ENCODE measurements around the gene RPL35.
"Not testable (repeated sequence)": the region's sequence is repeated elsewhere in the genome, so short reads cannot be mapped to it uniquely, and the experiment has no call there.

RPL35 gene

DNA sequence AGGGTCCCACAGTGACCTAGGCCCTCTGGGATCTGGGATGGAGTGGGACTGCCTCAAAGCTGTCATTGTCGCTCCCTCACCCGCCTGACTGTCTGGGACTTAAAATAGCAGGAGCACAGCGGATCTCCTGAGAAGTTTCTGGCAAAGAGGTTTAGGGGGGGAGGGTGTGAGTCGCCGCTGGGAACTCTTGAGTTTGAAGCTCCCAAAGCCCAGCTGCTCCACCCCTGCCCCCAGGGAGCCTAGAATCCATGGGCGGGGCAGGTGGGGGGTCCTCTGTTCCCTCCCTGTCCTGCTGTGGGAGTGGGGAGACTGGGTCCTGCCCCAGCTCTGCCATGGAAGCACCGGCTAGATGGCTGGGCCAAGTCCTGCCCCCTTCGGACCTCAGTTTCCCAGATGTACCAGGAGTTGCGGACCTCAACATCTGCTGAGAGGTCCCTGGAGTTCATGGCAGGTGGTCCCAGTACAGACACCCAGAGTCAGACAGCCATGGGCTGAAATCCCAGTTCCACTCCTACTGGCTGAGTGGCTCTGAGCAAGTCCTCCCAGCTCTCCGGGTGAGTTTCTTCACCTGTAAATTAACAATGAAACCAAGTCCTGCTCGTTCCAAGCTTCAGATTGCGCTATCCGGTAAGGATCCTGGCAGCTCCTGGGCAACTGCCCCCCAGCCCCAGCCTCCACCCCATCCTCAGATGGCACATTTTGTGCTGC, 9.5 kb downstream of the RPL35 start:
- H3K4me3 ChIP-seq (ENCODE audit: low read depth, low read length), result no peak overlapping the region
- TF ChIP-seq, protein P1, sequence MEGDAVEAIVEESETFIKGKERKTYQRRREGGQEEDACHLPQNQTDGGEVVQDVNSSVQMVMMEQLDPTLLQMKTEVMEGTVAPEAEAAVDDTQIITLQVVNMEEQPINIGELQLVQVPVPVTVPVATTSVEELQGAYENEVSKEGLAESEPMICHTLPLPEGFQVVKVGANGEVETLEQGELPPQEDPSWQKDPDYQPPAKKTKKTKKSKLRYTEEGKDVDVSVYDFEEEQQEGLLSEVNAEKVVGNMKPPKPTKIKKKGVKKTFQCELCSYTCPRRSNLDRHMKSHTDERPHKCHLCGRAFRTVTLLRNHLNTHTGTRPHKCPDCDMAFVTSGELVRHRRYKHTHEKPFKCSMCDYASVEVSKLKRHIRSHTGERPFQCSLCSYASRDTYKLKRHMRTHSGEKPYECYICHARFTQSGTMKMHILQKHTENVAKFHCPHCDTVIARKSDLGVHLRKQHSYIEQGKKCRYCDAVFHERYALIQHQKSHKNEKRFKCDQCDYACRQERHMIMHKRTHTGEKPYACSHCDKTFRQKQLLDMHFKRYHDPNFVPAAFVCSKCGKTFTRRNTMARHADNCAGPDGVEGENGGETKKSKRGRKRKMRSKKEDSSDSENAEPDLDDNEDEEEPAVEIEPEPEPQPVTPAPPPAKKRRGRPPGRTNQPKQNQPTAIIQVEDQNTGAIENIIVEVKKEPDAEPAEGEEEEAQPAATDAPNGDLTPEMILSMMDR (IDR thresholded peaks at IDR 0.05), result no peak
- H3K27ac ChIP-seq, result no peak overlapping the region
- no peaks in the 10 kb centered on the region for H3K79me2 ChIP-seq
- H3K9me3 ChIP-seq (ENCODE audit: control insufficient read depth, low read length), result no peaks in the 10 kb centered on the region
- no peaks in the 10 kb centered on the region for H3K36me3 ChIP-seq (ENCODE audit: control insufficient read depth, insufficient read depth, low read length)
- peak overlapping the region; percentile 82 for H3K4me2 ChIP-seq (ENCODE audit: low read length)
- no peaks in the 10 kb centered on the region for H3K27me3 ChIP-seq (ENCODE audit: control insufficient read depth, insufficient read depth, low read length)
- H3K4me1 ChIP-seq, result peaks cover 3% of the 10 kb centered on the region
- peak overlapping the region; percentile 85 for H2AFZ ChIP-seq
- no peak overlapping the region for H3K9ac ChIP-seq

DNA sequence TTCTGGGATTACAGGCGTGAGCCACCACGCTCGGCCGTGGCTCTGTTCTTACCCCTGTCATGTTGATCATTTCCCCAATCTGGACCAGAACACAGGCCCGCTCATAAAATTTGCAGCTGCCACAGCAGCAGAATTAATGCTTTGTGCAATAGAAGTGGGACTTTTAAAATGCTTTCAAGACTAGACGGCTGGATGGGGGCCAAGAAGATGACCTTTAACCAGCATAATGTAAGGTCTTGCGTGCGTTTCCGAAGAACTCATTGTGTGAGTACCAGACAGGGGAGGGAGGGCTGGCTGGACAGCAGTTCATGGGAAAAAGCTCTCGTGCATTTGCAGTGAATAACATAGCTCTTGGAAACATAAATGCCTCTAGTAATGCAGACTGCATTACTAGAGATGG, 12.0 kb downstream of the RPL35 start:
- peaks cover 3% of the 10 kb centered on the region for H3K4me1 ChIP-seq
- no peaks in the 10 kb centered on the region for H3K36me3 ChIP-seq (ENCODE audit: control insufficient read depth, insufficient read depth, low read length)
- no peak overlapping the region for H3K27ac ChIP-seq
- H3K4me2 ChIP-seq (ENCODE audit: low read length), result no peak overlapping the region
- H3K79me2 ChIP-seq, result no peaks in the 10 kb centered on the region
- no peak overlapping the region for H2AFZ ChIP-seq
- no peaks in the 10 kb centered on the region for H3K27me3 ChIP-seq (ENCODE audit: control insufficient read depth, insufficient read depth, low read length)
- no peak overlapping the region for H3K4me3 ChIP-seq (ENCODE audit: low read depth, low read length)
- H3K9ac ChIP-seq, result no peak overlapping the region
- TF ChIP-seq, protein P1 (IDR thresholded peaks at IDR 0.05), result no peak
- H3K9me3 ChIP-seq (ENCODE audit: control insufficient read depth, low read length), result no peaks in the 10 kb centered on the region

DNA sequence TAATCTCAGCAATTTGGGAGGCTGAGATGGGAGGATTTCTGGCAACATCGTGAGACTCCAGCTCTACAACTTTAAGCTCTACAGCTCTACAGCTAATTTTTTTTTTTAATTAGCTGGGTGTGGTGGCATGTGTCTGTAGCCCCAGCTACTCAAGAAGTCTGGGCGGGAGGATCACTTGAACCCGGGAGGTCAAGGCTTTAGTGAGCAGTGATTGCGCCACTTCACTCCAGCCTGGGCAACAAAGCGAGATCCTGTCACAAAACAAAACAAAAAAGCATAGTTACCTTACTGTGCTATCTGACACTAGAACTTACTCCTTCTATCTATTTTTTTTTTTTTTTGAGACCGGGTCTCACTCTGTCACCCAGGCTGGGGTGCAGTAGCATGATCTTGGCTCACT, 14.8 kb downstream of the RPL35 start:
- Histone ChIP-seq H3K9ac (no peak overlapping the region), H3K4me2 (ENCODE audit: low read length) (no peak overlapping the region), H3K27ac (no peak overlapping the region), H3K4me1 (no peaks in the 10 kb centered on the region), H3K27me3 (ENCODE audit: control insufficient read depth, insufficient read depth, low read length) (no peaks in the 10 kb centered on the region), H3K9me3 (ENCODE audit: control insufficient read depth, low read length) (no peaks in the 10 kb centered on the region), H3K36me3 (ENCODE audit: control insufficient read depth, insufficient read depth, low read length) (no peaks in the 10 kb centered on the region), H3K79me2 (no peaks in the 10 kb centered on the region), H2AFZ (no peak overlapping the region), H3K4me3 (ENCODE audit: low read depth, low read length) (no peak overlapping the region)
- TF ChIP-seq, protein P1 (IDR thresholded peaks at IDR 0.05), result no peak

DNA sequence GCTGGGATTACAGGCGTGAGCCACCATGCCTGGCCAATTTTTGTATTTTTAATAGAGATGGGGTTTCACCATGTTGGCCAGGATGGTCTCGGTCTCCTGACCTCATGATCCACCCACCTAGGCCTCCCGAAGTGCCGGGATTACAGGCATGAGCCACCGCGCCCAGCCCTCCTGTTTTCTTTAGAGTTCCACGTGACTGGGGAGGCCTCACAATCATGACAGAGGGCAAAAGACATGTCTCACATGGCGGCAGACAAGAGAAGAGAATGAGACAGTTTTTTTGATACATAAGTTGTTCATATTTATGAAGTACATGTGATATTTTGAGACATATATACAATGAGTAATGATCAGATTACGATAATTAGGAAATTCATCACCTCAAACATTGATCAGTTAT, 15.3 kb downstream of the RPL35 start:
- H3K4me3 ChIP-seq (ENCODE audit: low read depth, low read length); H3K27me3 ChIP-seq (ENCODE audit: control insufficient read depth, insufficient read depth, low read length); H3K4me2 ChIP-seq (ENCODE audit: low read length); H3K36me3 ChIP-seq (ENCODE audit: control insufficient read depth, insufficient read depth, low read length); H3K79me2 ChIP-seq; H3K9ac ChIP-seq; H3K4me1 ChIP-seq; H3K9me3 ChIP-seq (ENCODE audit: control insufficient read depth, low read length); H2AFZ ChIP-seq; H3K27ac ChIP-seq: not testable (repeated sequence)

DNA sequence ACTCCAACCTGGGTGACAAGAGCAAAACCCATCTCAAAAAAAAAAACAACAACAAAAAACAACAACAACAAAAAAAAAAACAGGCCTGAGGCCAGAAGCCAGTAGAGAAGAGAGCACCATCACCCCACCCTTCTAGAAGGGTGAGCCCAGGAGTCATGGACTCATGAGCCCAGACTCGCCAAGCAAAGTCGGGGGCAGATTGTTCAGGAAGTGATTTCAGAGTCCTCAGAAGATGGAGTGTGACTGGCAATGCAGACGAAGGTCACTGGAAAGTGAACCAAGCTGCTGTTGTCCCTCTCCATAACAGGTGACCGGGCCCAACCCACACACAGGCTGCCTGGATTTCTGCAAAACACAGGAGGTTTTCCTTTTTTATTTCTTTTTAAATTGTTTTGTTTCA, 17.5 kb downstream of the RPL35 start:
- Histone ChIP-seq H2AFZ (no peak overlapping the region), H3K27me3 (ENCODE audit: control insufficient read depth, insufficient read depth, low read length) (no peaks in the 10 kb centered on the region), H3K4me3 (ENCODE audit: low read depth, low read length) (no peak overlapping the region), H3K4me1 (no peaks in the 10 kb centered on the region), H3K36me3 (ENCODE audit: control insufficient read depth, insufficient read depth, low read length) (no peaks in the 10 kb centered on the region), H3K79me2 (no peaks in the 10 kb centered on the region), H3K4me2 (ENCODE audit: low read length) (no peak overlapping the region), H3K9ac (no peak overlapping the region), H3K9me3 (ENCODE audit: control insufficient read depth, low read length) (no peaks in the 10 kb centered on the region), H3K27ac (no peak overlapping the region)
- TF ChIP-seq, protein P1 (IDR thresholded peaks at IDR 0.05), result no peak
